Mammary epithelial cell (primary cell): ENCODE measurements around the gene GALNTL6.

Experiments used
- CTCF ChIP-seq, 2 donors: IDR thresholded peaks in 1 of 2; conservative IDR thresholded peaks in 1 of 2; 2 replicates each; pipeline ENCODE4 v1.5.1; 2011 to 2012; ENCODE audit warnings: inconsistent platforms in 2 of 2, low read length in 2 of 2, mild to moderate bottlenecking in 2 of 2, control low read depth in 1 of 2, low read depth in 1 of 2; ENCODE audit not compliant: insufficient read depth in 1 of 2; ENCODE audit errors: extremely low read depth in 1 of 2
- EZH2 ChIP-seq: IDR thresholded peaks from 2 replicates; pipeline ENCODE4 v1.6.1; 2012; ENCODE audit warnings: low read length, inconsistent platforms, borderline replicate concordance

DNA sequence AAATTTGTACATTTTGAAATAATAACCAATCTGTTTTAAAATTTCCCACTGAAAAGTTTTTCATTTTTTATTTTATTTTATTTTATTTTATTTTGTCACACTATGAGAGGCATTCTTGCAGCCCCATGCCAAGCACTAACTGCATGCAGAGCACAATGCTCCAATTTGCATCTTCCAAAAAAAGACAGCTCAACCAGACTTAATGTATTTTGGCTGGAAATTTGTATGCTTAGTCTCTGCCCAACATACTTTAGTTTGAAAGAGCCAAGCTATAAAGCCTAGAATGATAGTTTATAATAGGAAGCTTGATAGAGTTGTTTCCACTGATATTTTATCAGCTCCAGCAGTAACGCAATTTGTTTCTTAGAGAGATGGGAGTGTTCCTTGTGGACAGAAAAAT, 235.5 kb downstream of the GALNTL6 start:
- TF ChIP-seq CTCF (conservative IDR thresholded peaks at IDR 0.05 in 1 of 2, IDR thresholded peaks at IDR 0.05 in 1 of 2; ENCODE audit: extremely low read depth in 1 of 2, insufficient read depth in 1 of 2, low read depth in 1 of 2, low read length in 2 of 2) (no peak), EZH2 (no peak)
